SK-N-SH treated with all-trans-retinoic acid at 6 μM for 48 hours (cell line): ENCODE measurements around the gene CDKN1A.

ENCODE experiments used
- ATAC-seq: fragments of 200-7000 bp; cut with Tn5 transposase; 3 replicates; pipeline ENCODE4 v1.9.1; 2020; ENCODE audit warnings: mild to moderate bottlenecking, moderate library complexity
- ARNTL ChIP-seq: fragments of 450-650 bp; formaldehyde crosslinking; IDR thresholded peaks from 2 replicates; pipeline ENCODE4 v1.5.0; 2020; ENCODE audit warnings: low read depth, mild to moderate bottlenecking, moderate library complexity, borderline replicate concordance
- BACH2 ChIP-seq: fragments of 250-450 bp; sonication (Bioruptor Pico); IDR thresholded peaks from 2 replicates; pipeline ENCODE4 v1.9.0; 2021; ENCODE audit warnings: mild to moderate bottlenecking, borderline replicate concordance
- CREB5 ChIP-seq: fragments of 250-450 bp; sonication (Bioruptor Pico); IDR thresholded peaks from 2 replicates; pipeline ENCODE4 v1.5.1; 2020; ENCODE audit warnings: low read depth, mild to moderate bottlenecking, moderate library complexity
- CSRNP3 ChIP-seq: fragments of 250-450 bp; sonication (Bioruptor Pico); IDR thresholded peaks from 2 replicates; pipeline ENCODE4 v1.5.1; 2021; ENCODE audit warnings: mild to moderate bottlenecking, moderate library complexity
- ESRRG ChIP-seq: fragments of 250-450 bp; sonication (Bioruptor Pico); IDR thresholded peaks from 2 replicates; pipeline ENCODE4 v1.6.1; 2021; ENCODE audit warnings: mild to moderate bottlenecking
- ISL1 ChIP-seq: fragments of 250-450 bp; sonication (Bioruptor Pico); IDR thresholded peaks from 2 replicates; pipeline ENCODE4 v2.1.2; 2022; ENCODE audit warnings: mild to moderate bottlenecking, moderate library complexity
- OSR1 ChIP-seq: fragments of 250-450 bp; sonication (Bioruptor Pico); IDR thresholded peaks from 2 replicates; pipeline ENCODE4 v1.8.0; 2022; ENCODE audit warnings: moderate library complexity, mild to moderate bottlenecking, inconsistent platforms
- POU6F1 ChIP-seq: fragments of 250-450 bp; sonication (Bioruptor Pico); IDR thresholded peaks from 2 replicates; pipeline ENCODE4 v1.8.0; 2021; ENCODE audit warnings: low read depth, mild to moderate bottlenecking, moderate library complexity, borderline replicate concordance
- TOX ChIP-seq: fragments of 250-450 bp; sonication (Bioruptor Pico); IDR thresholded peaks from 2 replicates; pipeline ENCODE4 v1.8.0; 2021; ENCODE audit warnings: mild to moderate bottlenecking, moderate library complexity, borderline replicate concordance
- TSHZ2 ChIP-seq: fragments of 250-450 bp; sonication (Bioruptor Pico); IDR thresholded peaks from 2 replicates; pipeline ENCODE4 v1.5.0; 2020; ENCODE audit warnings: mild to moderate bottlenecking, moderate library complexity
- ZC3H10 ChIP-seq: fragments of 250-450 bp; sonication (Bioruptor Pico); IDR thresholded peaks from 2 replicates; pipeline ENCODE4 v1.5.1; 2021; ENCODE audit warnings: mild to moderate bottlenecking, moderate library complexity
- ZFP3 ChIP-seq: fragments of 250-450 bp; sonication (Bioruptor Pico); IDR thresholded peaks from 2 replicates; pipeline ENCODE4 v1.5.0; 2020; ENCODE audit warnings: mild to moderate bottlenecking, moderate library complexity
- ZNF565 ChIP-seq: fragments of 450-650 bp; formaldehyde crosslinking; conservative IDR thresholded peaks from 2 replicates; pipeline ENCODE4 v1.5.0; 2020; ENCODE audit warnings: low read depth, mild to moderate bottlenecking, moderate library complexity
- ZNF70 ChIP-seq: fragments of 450-650 bp; formaldehyde crosslinking; IDR thresholded peaks from 2 replicates; pipeline ENCODE4 v1.5.0; 2020; ENCODE audit warnings: mild to moderate bottlenecking, moderate library complexity
- ZNF8 ChIP-seq: fragments of 450-650 bp; formaldehyde crosslinking; IDR thresholded peaks from 2 replicates; pipeline ENCODE4 v1.5.0; 2020; ENCODE audit warnings: mild to moderate bottlenecking, moderate library complexity

The CDKN1A gene

GRCh38 chr6:36663504-36664446 lies 14.7 kb upstream of the CDKN1A start:
- TF ChIP-seq OSR1 (CRISPR knock-in tag) (no peak), ZC3H10 (CRISPR knock-in tag) (no peak), ARNTL (no peak), CSRNP3 (CRISPR knock-in tag) (no peak), CREB5 (no peak), POU6F1 (CRISPR knock-in tag) (no peak), ZFP3 (CRISPR knock-in tag) (no peak), ISL1 (no peak), ESRRG (CRISPR knock-in tag) (no peak), ZNF8 (CRISPR knock-in tag) (no peak), TOX (CRISPR knock-in tag) (no peak), ZNF70 (no peak), TSHZ2 (CRISPR knock-in tag) (no peak)
- no peak for ATAC-seq

GRCh38 chr6:36665180-36665579 lies 13.3 kb upstream of the CDKN1A start:
- no peak for TF ChIP-seq BACH2 (CRISPR knock-in tag)
- no peak for TF ChIP-seq ZFP3 (CRISPR knock-in tag)
- no peak for TF ChIP-seq OSR1 (CRISPR knock-in tag)
- no peak for TF ChIP-seq ZNF70
- no peak for TF ChIP-seq CSRNP3 (CRISPR knock-in tag)
- no peak for TF ChIP-seq POU6F1 (CRISPR knock-in tag)
- TF ChIP-seq ZNF565 (CRISPR knock-in tag), result no peak
- ATAC-seq, result no peak

GRCh38 chr6:36666287-36666686 lies 12.2 kb upstream of the CDKN1A start:
- no peak for ATAC-seq
- no peak for TF ChIP-seq ZNF8 (CRISPR knock-in tag)
- no peak for TF ChIP-seq TOX (CRISPR knock-in tag)
- TF ChIP-seq, all 23 proteins: peak for 0
